Ovary (tissue), 9 donors: ENCODE measurements around the gene SSTR5. TPM values are rescaled to one million over a fixed set of nuclear protein-coding genes. Genes with fewer than 3 reads are reported as not detected.

ENCODE experiments used
- DNase-seq, 5 donors: peaks; one replicate each; pipeline ENCODE4 v3.0.0-alpha.2; 2019 to 2020
- H3K27ac ChIP-seq, 2 donors: fragments of 200-600 bp; one replicate each; pipeline versions ENCODE4 v1.5.1 to v1.8.0; 2019 to 2022
- H3K27me3 ChIP-seq: fragments of 200-600 bp; one replicate; pipeline ENCODE4 v1.8.0; 2022
- H3K36me3 ChIP-seq: fragments of 200-600 bp; sonication (generic); one replicate; pipeline ENCODE4 v1.5.1; 2019
- H3K4me1 ChIP-seq: one replicate; pipeline ENCODE4 v1.8.1; 2013; ENCODE audit warnings: mild to moderate bottlenecking, moderate library complexity; ENCODE audit not compliant: insufficient read depth
- H3K4me3 ChIP-seq: fragments of 200-600 bp; sonication (generic); one replicate; pipeline ENCODE4 v1.5.1; 2017
- H3K9me3 ChIP-seq, 2 donors: fragments of 200-600 bp in 1 of 2; sonication (generic) in 1 of 2; one replicate each; pipeline versions ENCODE4 v1.5.1 to v1.8.1; 2013 to 2019; ENCODE audit warnings: mild to moderate bottlenecking in 1 of 2, moderate library complexity in 1 of 2
- EP300 ChIP-seq: sonication (generic); formaldehyde crosslinking; IDR thresholded peaks from one replicate; pipeline ENCODE4 v1.6.1; 2017; ENCODE audit warnings: antibody characterized with exemption
- POLR2A ChIP-seq: fragments of 450-650 bp; IDR thresholded peaks from one replicate; pipeline ENCODE4 v1.6.1; 2017; ENCODE audit warnings: antibody characterized with exemption, mild to moderate bottlenecking, moderate library complexity
- WGBS, 3 donors: extraction: QIAGEN DNeasy Blood & Tissue Kit in 1 of 3; methylation state at CpG; one replicate each; pipeline versions ENCODE4 v1.1.5 to v1.1.7; 2013 to 2017; 5-methylcytosine and 5-hydroxymethylcytosine counted together
- intact Hi-C, 4 donors: fragments of 100-400 bp; cut with DNase I; formaldehyde crosslinking; loops; one replicate each; pipeline versions ENCODE4 v1.11.0 to v1.15.1; 2022 to 2023
- polyA plus RNA-seq, 2 donors: library from polyadenylated mRNA; stranded (reverse); fragments of 200-250 nt in 1 of 2; fragments of 350-450 nt in 1 of 2; fragmentation: Illumina TruSeq in 1 of 2; extraction: RNeasy Lipid Tissue Mini Kit (QIAGEN cat#74804) in 1 of 2; gene quantifications; one replicate each; pipeline ENCODE4 v1.2.3, GENCODE V29; 2013 to 2014
- total RNA-seq, 7 donors: library from RNA; depleted of rRNA in 2 of 7; stranded (reverse); fragments of >200 nt in 2 of 7; fragmentation: NEBNext Ultra II Directional in 3 of 7; extraction: Animal tissue kit (Norgen Biotek cat#: 25700) in 3 of 7; gene quantifications; one replicate each; pipeline versions ENCODE4 v1.1.0 to v1.2.4, GENCODE V29; 2016 to 2023
- TF ChIP-seq, protein P1 (sequence below), 3 donors: fragments of 450-650 bp in 2 of 3; fragments of 200-600 bp in 1 of 3; IDR thresholded peaks; one replicate each; pipeline versions ENCODE4 v1.5.1 to v1.8.0; 2016 to 2022; ENCODE audit warnings: antibody characterized with exemption in 3 of 3, mild to moderate bottlenecking in 1 of 3
- donor health status: DM: no; HTN: no; CAD: no; lungs with moderate emphysema.
- donor health status: DM: no; HTN: no; CAD: no.
- donor health status: Bipolar disorder and iron deficiency.
- donor health status: DM: yes; HTN: yes; CAD: no.
- donor health status: DM: no; HTN: no; CAD: no.
- donor health status: DM: yes; HTN: yes; CAD: no.

SSTR5 gene
- total and polyA plus RNA-seq, 9 donors, result not detected

GRCh38 chr16:1047801-1048200 lies 24.7 kb upstream of the SSTR5 start:
- H3K36me3 ChIP-seq, result no peaks in the 10 kb centered on the region
- DNase-seq, result no peak
- no peaks in the 10 kb centered on the region for H3K4me1 ChIP-seq
- no peak overlapping the region for H3K4me3 ChIP-seq
- 69 to 80% (median 71%) methylated on average over 15 to 16 of the region's 16 CpGs for WGBS, 3 donors
- TF ChIP-seq POLR2A (no peak), EP300 (no peak)
- TF ChIP-seq, protein P1, sequence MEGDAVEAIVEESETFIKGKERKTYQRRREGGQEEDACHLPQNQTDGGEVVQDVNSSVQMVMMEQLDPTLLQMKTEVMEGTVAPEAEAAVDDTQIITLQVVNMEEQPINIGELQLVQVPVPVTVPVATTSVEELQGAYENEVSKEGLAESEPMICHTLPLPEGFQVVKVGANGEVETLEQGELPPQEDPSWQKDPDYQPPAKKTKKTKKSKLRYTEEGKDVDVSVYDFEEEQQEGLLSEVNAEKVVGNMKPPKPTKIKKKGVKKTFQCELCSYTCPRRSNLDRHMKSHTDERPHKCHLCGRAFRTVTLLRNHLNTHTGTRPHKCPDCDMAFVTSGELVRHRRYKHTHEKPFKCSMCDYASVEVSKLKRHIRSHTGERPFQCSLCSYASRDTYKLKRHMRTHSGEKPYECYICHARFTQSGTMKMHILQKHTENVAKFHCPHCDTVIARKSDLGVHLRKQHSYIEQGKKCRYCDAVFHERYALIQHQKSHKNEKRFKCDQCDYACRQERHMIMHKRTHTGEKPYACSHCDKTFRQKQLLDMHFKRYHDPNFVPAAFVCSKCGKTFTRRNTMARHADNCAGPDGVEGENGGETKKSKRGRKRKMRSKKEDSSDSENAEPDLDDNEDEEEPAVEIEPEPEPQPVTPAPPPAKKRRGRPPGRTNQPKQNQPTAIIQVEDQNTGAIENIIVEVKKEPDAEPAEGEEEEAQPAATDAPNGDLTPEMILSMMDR (IDR thresholded peaks at IDR 0.05), result no peak
- H3K27me3 ChIP-seq, result no peaks in the 10 kb centered on the region
- H3K27ac ChIP-seq, result no peak overlapping the region
- H3K9me3 ChIP-seq, result no peaks in the 10 kb centered on the region
- intact Hi-C loops, result no loop called here

- WGBS, 3 donors, result 16 to 23% (median 20%) methylated on average over 32 to 37 of the region's 37 CpGs
- DNase-seq, result peak in 1 of 5 donors; percentile 31
- TF ChIP-seq EP300 (no peak), POLR2A (no peak)
- TF ChIP-seq, protein P1 (IDR thresholded peaks at IDR 0.05), result no peak
- Histone ChIP-seq H3K4me3 (no peak overlapping the region), H3K27me3 (no peaks in the 10 kb centered on the region), H3K27ac (no peak overlapping the region), H3K36me3 (no peaks in the 10 kb centered on the region), H3K9me3 (no peaks in the 10 kb centered on the region), H3K4me1 (no peaks in the 10 kb centered on the region)
- intact Hi-C loops, result no loop called here
Observed at GRCh38 chr16:1048442-1049112, 24.0 kb upstream of the SSTR5 start.

DNA sequence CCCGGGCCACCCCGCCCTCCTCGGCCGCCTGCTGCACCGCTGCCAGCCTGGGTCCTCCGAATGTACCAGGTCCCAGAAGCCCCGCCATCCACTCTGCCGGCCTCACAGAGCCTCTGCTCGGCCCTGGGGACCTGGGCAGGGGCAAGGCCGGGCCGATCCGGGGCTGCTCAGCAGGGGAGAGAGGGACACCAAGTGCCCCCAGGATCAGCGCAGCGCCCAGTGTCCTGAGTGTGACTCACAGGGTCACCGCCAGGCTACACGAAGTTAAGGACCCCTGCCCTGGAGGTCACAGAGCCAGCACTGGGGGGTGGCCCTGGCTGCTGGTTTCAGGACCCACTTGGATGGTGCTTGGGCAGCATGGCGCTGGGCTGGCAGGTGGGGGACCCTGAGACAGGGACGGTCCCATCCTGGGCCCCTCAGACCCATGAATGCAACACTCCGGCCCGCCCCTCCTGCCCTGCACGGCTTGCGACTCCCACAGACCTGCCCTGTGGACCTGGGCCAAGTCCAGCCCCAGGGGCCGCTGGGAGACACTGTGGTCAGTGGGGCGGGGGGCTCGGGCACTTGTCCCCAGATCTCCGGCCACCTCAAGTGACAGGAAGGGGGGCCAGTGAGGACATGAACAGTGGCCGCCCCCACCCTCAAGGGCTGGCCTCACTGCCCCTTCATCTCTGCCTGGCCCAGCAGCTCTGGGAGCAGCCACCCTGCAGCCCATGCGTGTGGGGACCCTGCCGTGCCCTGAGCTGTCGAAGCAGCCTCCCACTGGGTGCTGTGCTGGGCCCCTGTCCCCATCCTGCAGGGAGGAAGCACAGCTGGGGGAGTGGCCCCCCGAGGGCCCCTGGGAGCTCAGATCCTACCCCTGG lies 23.2 kb upstream of the SSTR5 start:
- Histone ChIP-seq H3K4me1 (no peaks in the 10 kb centered on the region), H3K27me3 (no peaks in the 10 kb centered on the region), H3K27ac (no peak overlapping the region), H3K9me3 (no peaks in the 10 kb centered on the region), H3K4me3 (no peak overlapping the region), H3K36me3 (no peaks in the 10 kb centered on the region)
- no peak for DNase-seq
- no peak for TF ChIP-seq EP300
- TF ChIP-seq, protein P1 (IDR thresholded peaks at IDR 0.05), result no peak
- TF ChIP-seq POLR2A, result no peak
- 73 to 76% (median 74%) methylated on average over 12 to 31 of the region's 31 CpGs for WGBS, 3 donors
- intact Hi-C loops, result no loop called here

- no peak overlapping the region for H3K27ac ChIP-seq
- intact Hi-C loops, result loop anchor here in 2 of 4 donors (10.0 kb wide), 1 partner anchor 235 kb away; no protein-coding TSS in a partner anchor
- WGBS, 3 donors, result 87 to 92% (median 89%) methylated on average over 11 of the region's 11 CpGs
Observed at GRCh38 chr16:1049976-1050247, 22.6 kb upstream of the SSTR5 start.

More at GRCh38 chr16:1049976-1050247, 22.6 kb upstream of the SSTR5 start:
- Histone ChIP-seq H3K4me1 (no peaks in the 10 kb centered on the region), H3K9me3 (no peaks in the 10 kb centered on the region), H3K4me3 (no peak overlapping the region), H3K36me3 (no peaks in the 10 kb centered on the region), H3K27me3 (no peaks in the 10 kb centered on the region)
- TF ChIP-seq, protein P1 (IDR thresholded peaks at IDR 0.05), result no peak
- TF ChIP-seq POLR2A (no peak), EP300 (no peak)
- no peak for DNase-seq
